Trophoblast cell (in vitro differentiated cells and primary cell): ENCODE results near the gene GLP2R.

Source experiments
- DNase-seq, 2 donors: peaks; one replicate each; pipeline ENCODE4 v3.0.0-alpha.2; 2016
- H2AFZ ChIP-seq: 2 replicates; pipeline ENCODE4 v1.6.1; 2013; ENCODE audit warnings: low read length, moderate library complexity, mild to moderate bottlenecking; ENCODE audit not compliant: insufficient read depth, poor library complexity
- H2AK5ac ChIP-seq: 2 replicates; pipeline ENCODE4 v1.6.1; 2013; ENCODE audit warnings: mild to moderate bottlenecking, low read length
- H2BK120ac ChIP-seq: 2 replicates; pipeline ENCODE4 v1.6.1; 2013; ENCODE audit warnings: low read length, mild to moderate bottlenecking, moderate library complexity; ENCODE audit not compliant: insufficient read depth, poor library complexity
- H2BK12ac ChIP-seq: 2 replicates; pipeline ENCODE4 v1.6.1; 2013; ENCODE audit warnings: mild to moderate bottlenecking, low read length, moderate library complexity
- H2BK5ac ChIP-seq: 2 replicates; pipeline ENCODE4 v1.6.1; 2013; ENCODE audit warnings: low read length, low read depth, moderate library complexity, mild to moderate bottlenecking; ENCODE audit not compliant: poor library complexity
- H3K14ac ChIP-seq: 2 replicates; pipeline ENCODE4 v1.6.1; 2013; ENCODE audit warnings: mild to moderate bottlenecking, low read length
- H3K18ac ChIP-seq: 2 replicates; pipeline ENCODE4 v1.6.1; 2013; ENCODE audit warnings: mild to moderate bottlenecking, low read length
- H3K23ac ChIP-seq: 2 replicates; pipeline ENCODE4 v1.6.1; 2013; ENCODE audit warnings: low read length
- H3K27ac ChIP-seq: 2 replicates; pipeline ENCODE4 v1.5.1; 2013; ENCODE audit warnings: low read depth, mild to moderate bottlenecking, inconsistent platforms, low read length, moderate library complexity
- H3K27me3 ChIP-seq: 2 replicates; pipeline ENCODE4 v1.6.1; 2013; ENCODE audit warnings: inconsistent platforms, mild to moderate bottlenecking, low read length, moderate library complexity; ENCODE audit not compliant: insufficient read depth
- H3K36me3 ChIP-seq, 2 experiments: 1 replicate in 1 of 2; 2 replicates in 1 of 2; pipeline ENCODE4 v1.6.1; 2013; ENCODE audit warnings: low read length in 2 of 2, mild to moderate bottlenecking in 2 of 2, moderate library complexity in 1 of 2; ENCODE audit not compliant: insufficient read depth in 2 of 2, control insufficient read depth in 1 of 2
- H3K4ac ChIP-seq: 2 replicates; pipeline ENCODE4 v1.6.1; 2013; ENCODE audit warnings: low read depth, mild to moderate bottlenecking, low read length, moderate library complexity
- H3K4me1 ChIP-seq, 2 experiments: 1 replicate in 1 of 2; 2 replicates in 1 of 2; pipeline ENCODE4 v1.6.1; 2013; ENCODE audit warnings: low read length in 2 of 2, mild to moderate bottlenecking in 2 of 2, moderate library complexity in 1 of 2; ENCODE audit not compliant: insufficient read depth in 2 of 2, control insufficient read depth in 1 of 2
- H3K4me2 ChIP-seq: 2 replicates; pipeline ENCODE4 v1.6.1; 2013; ENCODE audit warnings: inconsistent platforms, mild to moderate bottlenecking, low read length, moderate library complexity
- H3K4me3 ChIP-seq: 2 replicates; pipeline ENCODE4 v1.5.1; 2013; ENCODE audit warnings: mild to moderate bottlenecking, low read depth, low read length, inconsistent platforms
- H3K79me1 ChIP-seq: one replicate; pipeline ENCODE4 v1.6.1; 2013; ENCODE audit warnings: low read length
- H3K79me2 ChIP-seq: 2 replicates; pipeline ENCODE4 v1.6.1; 2013; ENCODE audit warnings: low read length, mild to moderate bottlenecking; ENCODE audit not compliant: control insufficient read depth, insufficient read depth, poor library complexity
- H3K9ac ChIP-seq: 2 replicates; pipeline ENCODE4 v1.6.1; 2013; ENCODE audit warnings: mild to moderate bottlenecking, low read length
- H3K9me3 ChIP-seq: 2 replicates; pipeline ENCODE4 v1.6.1; 2013; ENCODE audit warnings: low read depth, mild to moderate bottlenecking, control low read depth, inconsistent platforms, low read length; ENCODE audit not compliant: insufficient read depth
- H4K12ac ChIP-seq: 2 replicates; pipeline ENCODE4 v1.6.1; 2013; ENCODE audit warnings: low read depth, mild to moderate bottlenecking, low read length, moderate library complexity
- H4K8ac ChIP-seq: 2 replicates; pipeline ENCODE4 v1.6.1; 2013; ENCODE audit warnings: low read depth, mild to moderate bottlenecking, low read length, moderate library complexity
- H4K91ac ChIP-seq: one replicate; pipeline ENCODE4 v1.6.1; 2013; ENCODE audit warnings: low read depth, mild to moderate bottlenecking, low read length, moderate library complexity
- WGBS: extraction: QIAGEN DNeasy Blood & Tissue Kit; methylation state at CpG from one replicate; pipeline ENCODE4 v1.1.7; 2013; ENCODE audit warnings: missing lambda C conversion rate; ENCODE audit not compliant: insufficient read length, insufficient coverage; ENCODE audit errors: extremely low coverage; 5-methylcytosine and 5-hydroxymethylcytosine counted together

The GLP2R gene

GRCh38 chr17:9806699-9807098 lies 19.0 kb upstream of the GLP2R start:
- no peak overlapping the region for H3K4me2 ChIP-seq
- no peak overlapping the region for H2AFZ ChIP-seq
- no peaks in the 10 kb centered on the region for H3K9me3 ChIP-seq
- H2BK120ac ChIP-seq = no peak overlapping the region
- H3K27me3 ChIP-seq = no peaks in the 10 kb centered on the region
- no peak overlapping the region for H2AK5ac ChIP-seq
- H3K36me3 ChIP-seq = no peaks in the 10 kb centered on the region
- H3K18ac ChIP-seq = no peak overlapping the region
- no CpG with 5 or more reads among the region's 6 CpGs for WGBS
- no peak overlapping the region for H3K27ac ChIP-seq
- peaks cover 4% of the 10 kb centered on the region for H3K79me1 ChIP-seq
- no peak overlapping the region for H3K9ac ChIP-seq
- H3K4me1 ChIP-seq = peaks cover 3% of the 10 kb centered on the region in 2 experiments
- H3K79me2 ChIP-seq = no peaks in the 10 kb centered on the region
- no peak overlapping the region for H2BK12ac ChIP-seq
- no peak overlapping the region for H3K23ac ChIP-seq
- no peak overlapping the region for H3K14ac ChIP-seq
- H3K4ac ChIP-seq = no peak overlapping the region
- no peak overlapping the region for H4K91ac ChIP-seq
- no peak overlapping the region for H2BK5ac ChIP-seq
- H3K4me3 ChIP-seq = no peak overlapping the region
- H4K12ac ChIP-seq = no peak overlapping the region
- DNase-seq = no peak
- H4K8ac ChIP-seq = no peak overlapping the region

DNA sequence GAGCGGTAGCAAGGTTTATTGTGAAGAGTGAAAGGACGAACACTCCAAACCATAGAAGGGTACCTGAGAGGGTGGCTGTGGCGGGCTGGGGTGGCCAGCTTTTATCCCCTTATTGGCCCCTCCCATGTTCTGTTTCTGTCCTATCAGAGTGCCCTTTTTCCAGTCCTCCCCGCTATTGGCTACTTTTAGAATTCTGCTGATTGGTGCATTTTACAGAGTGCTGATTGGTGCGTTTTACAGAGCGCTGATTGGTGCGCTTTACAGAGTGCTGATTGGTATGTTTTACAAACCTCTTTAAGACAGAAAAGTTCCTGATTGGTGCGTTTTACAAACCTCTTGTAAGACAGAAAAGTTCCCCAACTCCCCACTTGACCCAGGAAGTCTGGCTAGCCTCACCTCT lies 16.3 kb upstream of the GLP2R start:
- no peak overlapping the region for H3K23ac ChIP-seq
- H2BK120ac ChIP-seq = no peak overlapping the region
- H3K79me2 ChIP-seq = no peaks in the 10 kb centered on the region
- H3K79me1 ChIP-seq = peaks cover 2% of the 10 kb centered on the region
- H2BK5ac ChIP-seq = no peak overlapping the region
- no peak overlapping the region for H2BK12ac ChIP-seq
- no peak overlapping the region for H4K8ac ChIP-seq
- no peak overlapping the region for H3K18ac ChIP-seq
- no peak overlapping the region for H3K4me2 ChIP-seq
- H2AK5ac ChIP-seq = no peak overlapping the region
- H2AFZ ChIP-seq = no peak overlapping the region
- H4K91ac ChIP-seq = no peak overlapping the region
- no CpG with 5 or more reads among the region's 8 CpGs for WGBS
- no peak overlapping the region for H3K4ac ChIP-seq
- no peak for DNase-seq
- no peaks in the 10 kb centered on the region for H3K36me3 ChIP-seq
- no peak overlapping the region for H3K27ac ChIP-seq
- H3K4me3 ChIP-seq = no peak overlapping the region
- no peak overlapping the region for H4K12ac ChIP-seq
- no peak overlapping the region for H3K14ac ChIP-seq
- H3K4me1 ChIP-seq = no peaks in the 10 kb centered on the region
- H3K27me3 ChIP-seq = no peaks in the 10 kb centered on the region
- no peaks in the 10 kb centered on the region for H3K9me3 ChIP-seq
- H3K9ac ChIP-seq = no peak overlapping the region

- H2AFZ ChIP-seq = no peak overlapping the region
- H2BK12ac ChIP-seq = no peak overlapping the region
- no peak overlapping the region for H2BK120ac ChIP-seq
- H3K79me1 ChIP-seq = peaks cover 2% of the 10 kb centered on the region
- no peaks in the 10 kb centered on the region for H3K4me1 ChIP-seq
- no peak overlapping the region for H3K4ac ChIP-seq
- H3K36me3 ChIP-seq = no peaks in the 10 kb centered on the region
- no peaks in the 10 kb centered on the region for H3K9me3 ChIP-seq
- H3K18ac ChIP-seq = no peak overlapping the region
- no peaks in the 10 kb centered on the region for H3K79me2 ChIP-seq
- no peak overlapping the region for H2BK5ac ChIP-seq
- WGBS = no CpG with 5 or more reads among the region's 4 CpGs
- H4K8ac ChIP-seq = no peak overlapping the region
- no peak overlapping the region for H3K4me3 ChIP-seq
- no peak overlapping the region for H3K27ac ChIP-seq
- no peak overlapping the region for H4K12ac ChIP-seq
- DNase-seq = no peak
- H2AK5ac ChIP-seq = no peak overlapping the region
- no peak overlapping the region for H3K4me2 ChIP-seq
- H3K27me3 ChIP-seq = no peaks in the 10 kb centered on the region
- H3K9ac ChIP-seq = no peak overlapping the region
- H3K14ac ChIP-seq = no peak overlapping the region
- no peak overlapping the region for H4K91ac ChIP-seq
- no peak overlapping the region for H3K23ac ChIP-seq
These were observed 15.4 kb upstream of the GLP2R start for GRCh38 chr17:9810100-9810949.

DNA sequence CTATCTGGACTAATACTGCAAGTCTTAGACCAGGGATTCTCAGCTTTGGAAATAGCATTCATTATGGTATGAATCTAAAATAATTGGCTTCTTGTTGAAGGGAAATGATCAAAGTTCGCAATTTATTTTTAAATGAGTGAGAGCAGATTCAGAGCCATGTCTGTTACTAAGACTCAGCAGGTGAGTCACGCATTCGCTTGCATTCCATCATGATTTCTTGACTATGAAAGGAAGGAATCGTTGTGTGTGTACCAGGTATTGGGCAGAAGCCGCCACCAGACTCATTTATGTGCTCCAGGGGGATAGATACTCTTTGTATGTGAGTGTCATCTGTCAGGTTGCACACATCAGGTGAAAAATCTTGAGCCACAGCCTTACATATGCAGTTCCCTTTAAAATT lies 14.6 kb upstream of the GLP2R start:
- Histone ChIP-seq H3K14ac (no peak overlapping the region), H3K4me1 (no peaks in the 10 kb centered on the region), H3K79me2 (no peaks in the 10 kb centered on the region), H2AFZ (no peak overlapping the region), H3K4me2 (no peak overlapping the region), H3K4me3 (no peak overlapping the region), H3K27ac (no peak overlapping the region), H2BK5ac (no peak overlapping the region), H3K9ac (no peak overlapping the region), H2BK12ac (no peak overlapping the region), H2BK120ac (no peak overlapping the region), H4K8ac (no peak overlapping the region), H3K18ac (no peak overlapping the region), H4K91ac (no peak overlapping the region), H3K27me3 (no peaks in the 10 kb centered on the region), H3K36me3 (no peaks in the 10 kb centered on the region), H3K23ac (no peak overlapping the region), H3K4ac (no peak overlapping the region), H3K79me1 (peaks cover 2% of the 10 kb centered on the region), H2AK5ac (no peak overlapping the region), H4K12ac (no peak overlapping the region), H3K9me3 (no peaks in the 10 kb centered on the region)
- peak; percentile 27 to 62 for DNase-seq
- WGBS = no CpG with 5 or more reads among the region's 5 CpGs
